IMR-90 (cell line): ENCODE results near the gene RAD51B. TPM values are rescaled to one million over a fixed set of nuclear protein-coding genes. Genes with fewer than 3 reads are reported as not detected.

ENCODE experiments used
- ATAC-seq: fragments of 200-7000 bp; cut with Tn5 transposase; 2 replicates; pipeline ENCODE4 v1.9.1; 2020; ENCODE audit warnings: low read depth, mild to moderate bottlenecking, moderate library complexity
- BruUV-seq: library from RNA; stranded (reverse); fragments of 400-500 nt; replicated peaks from 2 replicates; lab custom pipeline; 2021; lab: Mats Ljungman, UMichigan
- CTCF ChIA-PET: fragments of 300-600 bp; formaldehyde crosslinking; extraction: SDS; loops from one replicate; lab custom pipeline; 2021; ENCODE audit warnings: antibody characterized with exemption; lab: Yijun Ruan, JAX
- POLR2A ChIA-PET: fragments of 300-600 bp; sonication (Branson Sonifier 250); formaldehyde crosslinking; loops from one replicate; lab custom pipeline; 2022; ENCODE audit warnings: antibody characterized with exemption; ENCODE audit not compliant: unreplicated experiment; lab: Charles Lee
- DNase-seq: peaks from one replicate; pipeline ENCODE4 v3.0.0; 2013
- H2AFZ ChIP-seq: replicated peaks from 2 replicates; pipeline ENCODE3; 2013; ENCODE audit warnings: low read length, mild to moderate bottlenecking; ENCODE audit not compliant: poor library complexity
- H2AK5ac ChIP-seq: 2 replicates; pipeline ENCODE4 v1.6.1; 2013; ENCODE audit warnings: low read depth, low read length, inconsistent platforms
- H2AK9ac ChIP-seq: replicated peaks from 2 replicates; pipeline ENCODE3; 2013; ENCODE audit warnings: mild to moderate bottlenecking, low read depth, low read length, moderate library complexity; ENCODE audit not compliant: poor library complexity
- H2BK120ac ChIP-seq: 2 replicates; pipeline ENCODE4 v1.6.1; 2013; ENCODE audit warnings: low read depth, low read length, inconsistent platforms
- H2BK15ac ChIP-seq: 3 replicates; pipeline ENCODE4 v1.6.1; 2013; ENCODE audit warnings: low read depth, low read length, inconsistent platforms
- H2BK20ac ChIP-seq: 2 replicates; pipeline ENCODE4 v1.6.1; 2013; ENCODE audit warnings: low read depth, mild to moderate bottlenecking, inconsistent platforms, low read length, moderate library complexity
- H2BK5ac ChIP-seq: 2 replicates; pipeline ENCODE4 v1.6.1; 2013; ENCODE audit warnings: mild to moderate bottlenecking, low read depth, low read length, inconsistent platforms; ENCODE audit not compliant: poor library complexity, severe bottlenecking
- H3K14ac ChIP-seq: replicated peaks from 2 replicates; pipeline ENCODE4 v1.6.1; 2013; ENCODE audit warnings: low read depth, low read length, inconsistent platforms
- H3K18ac ChIP-seq: 2 replicates; pipeline ENCODE4 v1.6.1; 2013; ENCODE audit warnings: low read depth, low read length, control low read depth
- H3K23ac ChIP-seq: 2 replicates; pipeline ENCODE4 v1.6.1; 2013; ENCODE audit warnings: low read depth, low read length, inconsistent platforms
- H3K27ac ChIP-seq: 2 replicates; pipeline ENCODE4 v1.5.1; 2013; ENCODE audit warnings: mild to moderate bottlenecking, control low read depth, low read length; ENCODE audit not compliant: insufficient read depth
- H3K27me3 ChIP-seq: 2 replicates; pipeline ENCODE4 v1.6.1; 2013; ENCODE audit warnings: low read length; ENCODE audit not compliant: control insufficient read depth, insufficient read depth
- H3K36me3 ChIP-seq: 2 replicates; pipeline ENCODE4 v1.6.1; 2013; ENCODE audit warnings: low read length, mixed read lengths; ENCODE audit not compliant: control insufficient read depth, insufficient read depth
- H3K4ac ChIP-seq: 2 replicates; pipeline ENCODE4 v1.6.1; 2013; ENCODE audit warnings: low read depth, low read length, inconsistent platforms
- H3K4me1 ChIP-seq: 2 replicates; pipeline ENCODE4 v1.6.1; 2013; ENCODE audit warnings: low read length, mixed read lengths; ENCODE audit not compliant: control insufficient read depth, insufficient read depth
- H3K4me2 ChIP-seq: 2 replicates; pipeline ENCODE4 v1.6.1; 2013; ENCODE audit warnings: low read depth, mild to moderate bottlenecking, control low read depth, low read length, moderate library complexity
- H3K4me3 ChIP-seq: 2 replicates; pipeline ENCODE4 v1.5.1; 2013; ENCODE audit warnings: low read depth, mild to moderate bottlenecking, control low read depth, low read length, moderate library complexity; ENCODE audit not compliant: insufficient read depth
- H3K56ac ChIP-seq: 2 replicates; pipeline ENCODE4 v1.6.1; 2013; ENCODE audit warnings: low read length, inconsistent platforms; ENCODE audit not compliant: insufficient read depth; ENCODE audit errors: extremely low read depth
- H3K79me1 ChIP-seq, 2 experiments: 2 replicates each; pipeline ENCODE4 v1.6.1; 2013; ENCODE audit warnings: low read length in 2 of 2, inconsistent platforms in 1 of 2, low read depth in 1 of 2
- H3K9ac ChIP-seq: 2 replicates; pipeline ENCODE4 v1.6.1; 2013; ENCODE audit warnings: low read depth, low read length, control low read depth
- H3K9me1 ChIP-seq: 2 replicates; pipeline ENCODE4 v1.6.1; 2013; ENCODE audit warnings: low read length, inconsistent platforms; ENCODE audit not compliant: insufficient read depth
- H3K9me3 ChIP-seq: 2 replicates; pipeline ENCODE4 v1.6.1; 2013; ENCODE audit warnings: low read length; ENCODE audit not compliant: control insufficient read depth, insufficient read depth
- H4K20me1 ChIP-seq: 2 replicates; pipeline ENCODE4 v1.6.1; 2013; ENCODE audit warnings: low read length, inconsistent platforms; ENCODE audit not compliant: insufficient read depth
- H4K5ac ChIP-seq: 2 replicates; pipeline ENCODE4 v1.6.1; 2013; ENCODE audit warnings: mild to moderate bottlenecking, low read depth, low read length, control low read depth
- H4K8ac ChIP-seq, 2 experiments: 2 replicates each; pipeline ENCODE4 v1.6.1; 2013; ENCODE audit warnings: low read depth in 2 of 2, low read length in 2 of 2, control low read depth in 1 of 2, inconsistent platforms in 1 of 2
- H4K91ac ChIP-seq: 2 replicates; pipeline ENCODE4 v1.6.1; 2013; ENCODE audit warnings: low read depth, low read length, inconsistent platforms; ENCODE audit not compliant: insufficient read depth
- CHD1 ChIP-seq: IDR thresholded peaks from 2 replicates; pipeline ENCODE4 v1.6.1; 2012; ENCODE audit warnings: low read depth, low read length, improper control_type of control experiment
- ELK1 ChIP-seq: fragments of 150-350 bp; IDR thresholded peaks from 2 replicates; pipeline ENCODE4 v1.6.1; 2016; ENCODE audit warnings: low read depth, mild to moderate bottlenecking, low read length, moderate library complexity, borderline replicate concordance
- FOS ChIP-seq: fragments of 150-350 bp; IDR thresholded peaks from 2 replicates; pipeline ENCODE4 v1.6.1; 2016; ENCODE audit warnings: low read depth, low read length
- WGBS, 2 experiments: methylation state at CpG; one replicate each; pipeline versions ENCODE4 v1.1.5 to v1.1.7; 2013; ENCODE audit warnings: missing lambda C conversion rate in 2 of 2; ENCODE audit not compliant: insufficient read length in 1 of 2; ENCODE audit errors: extremely low coverage in 2 of 2; 5-methylcytosine and 5-hydroxymethylcytosine counted together
- dilution Hi-C: fragments of 300-500 bp; cut with HindIII; formaldehyde crosslinking; loops from one replicate; pipeline ENCODE4 v1.14.3; 2018; ENCODE audit warnings: low sequenced_read_pairs; ENCODE audit not compliant: unreplicated experiment
- in situ Hi-C: fragments of 300-500 bp; cut with MboI; formaldehyde crosslinking; loops from 3 replicates; pipeline ENCODE4 v1.14.3; 2019; ENCODE audit warnings: low sequenced_read_pairs, inconsistent platforms, mixed read lengths
- intact Hi-C: fragments of 100-400 bp; cut with micrococcal nuclease; formaldehyde crosslinking; loops from 2 replicates; pipeline ENCODE4 v1.10.0; 2022
- polyA plus RNA-seq, 3 experiments: library from polyadenylated mRNA; depleted of rRNA; stranded (reverse); fragments of >200 nt; gene quantifications; 2 replicates each; pipeline ENCODE4 v1.2.3, GENCODE V29; 2012; ENCODE audit warnings: low replicate concordance in 1 of 3
- total RNA-seq: library from RNA; depleted of rRNA; stranded (reverse); fragments of >200 nt; gene quantifications from 2 replicates; pipeline ENCODE4 v1.2.3, GENCODE V29; 2012

The RAD51B gene
- total and polyA plus RNA-seq, 2 of the 4 experiments (the other 2 are of a cell fraction) = 5.1 to 18.8 TPM

DNA sequence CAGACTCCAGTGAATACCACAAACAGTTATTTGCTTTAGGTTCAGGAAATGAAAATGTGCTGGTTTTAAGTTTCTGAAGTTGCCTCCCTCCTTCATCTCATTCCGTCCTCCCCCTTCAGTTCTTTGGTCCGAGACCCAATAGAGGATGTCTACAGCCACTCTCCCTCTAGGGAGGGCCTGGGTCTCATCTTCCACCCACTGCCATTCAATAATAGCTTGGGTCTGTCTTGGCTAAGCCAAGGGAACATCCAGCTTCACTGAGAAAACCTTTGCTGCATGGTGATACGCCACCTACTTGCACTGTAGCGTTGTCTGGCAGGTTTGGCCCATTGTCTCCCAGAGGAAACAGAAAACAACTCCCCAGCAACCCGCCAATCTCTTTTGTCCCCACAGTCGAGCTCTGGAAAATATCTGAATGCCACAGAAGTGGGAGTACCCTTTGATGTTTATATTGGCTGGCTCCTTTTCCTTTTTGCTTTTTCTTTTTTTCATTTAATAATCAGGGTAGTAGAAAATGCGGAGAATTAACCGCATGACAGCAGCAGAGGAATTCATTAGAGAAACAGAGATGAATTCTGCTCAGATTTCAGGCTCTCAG lies 380.1 kb downstream of the RAD51B start:
- Histone ChIP-seq H4K91ac (no peak overlapping the region), H3K4me2 (no peak overlapping the region), H2BK120ac (no peak overlapping the region), H3K56ac (no peak overlapping the region), H2BK20ac (no peak overlapping the region), H3K36me3 (no peaks in the 10 kb centered on the region), H3K9ac (no peak overlapping the region), H3K79me1 (no peaks in the 10 kb centered on the region), H3K27ac (no peak overlapping the region), H3K9me3 (no peaks in the 10 kb centered on the region), H3K14ac (no peak overlapping the region), H2AK9ac (no peak overlapping the region), H3K4ac (no peak overlapping the region), H4K8ac (no peak overlapping the region), H3K27me3 (no peaks in the 10 kb centered on the region), H3K9me1 (no peaks in the 10 kb centered on the region), H2BK15ac (no peak overlapping the region), H3K18ac (no peak overlapping the region), H4K5ac (no peak overlapping the region), H4K20me1 (no peaks in the 10 kb centered on the region), H3K23ac (no peak overlapping the region), H2AFZ (no peak overlapping the region), H2BK5ac (no peak overlapping the region), H3K4me3 (no peak overlapping the region), H3K4me1 (no peaks in the 10 kb centered on the region), H2AK5ac (peak overlapping the region; percentile 57; the same call in 1 of the 2 replicates)
- WGBS, 2 experiments = 70% methylated on average over 2 of the region's 8 CpGs; no CpG with 5 or more reads in 1 of the 2 experiments
- no peak for ATAC-seq
- intact Hi-C loops = loop anchor here (10.0 kb wide), 1 partner anchor 95 kb away; no protein-coding TSS in a partner anchor
- TF ChIP-seq FOS = no peak
- no peak for TF ChIP-seq CHD1
- TF ChIP-seq ELK1 = no peak
- BruUV-seq = no TSS peak
- dilution Hi-C loops = no loop called here
- DNase-seq = no peak
- ChIA-PET CTCF (no interaction called here), POLR2A (no interaction called here)
- in situ Hi-C loops = no loop called here
